ENCODE results near the gene INF2.

Gene INF2

DNA sequence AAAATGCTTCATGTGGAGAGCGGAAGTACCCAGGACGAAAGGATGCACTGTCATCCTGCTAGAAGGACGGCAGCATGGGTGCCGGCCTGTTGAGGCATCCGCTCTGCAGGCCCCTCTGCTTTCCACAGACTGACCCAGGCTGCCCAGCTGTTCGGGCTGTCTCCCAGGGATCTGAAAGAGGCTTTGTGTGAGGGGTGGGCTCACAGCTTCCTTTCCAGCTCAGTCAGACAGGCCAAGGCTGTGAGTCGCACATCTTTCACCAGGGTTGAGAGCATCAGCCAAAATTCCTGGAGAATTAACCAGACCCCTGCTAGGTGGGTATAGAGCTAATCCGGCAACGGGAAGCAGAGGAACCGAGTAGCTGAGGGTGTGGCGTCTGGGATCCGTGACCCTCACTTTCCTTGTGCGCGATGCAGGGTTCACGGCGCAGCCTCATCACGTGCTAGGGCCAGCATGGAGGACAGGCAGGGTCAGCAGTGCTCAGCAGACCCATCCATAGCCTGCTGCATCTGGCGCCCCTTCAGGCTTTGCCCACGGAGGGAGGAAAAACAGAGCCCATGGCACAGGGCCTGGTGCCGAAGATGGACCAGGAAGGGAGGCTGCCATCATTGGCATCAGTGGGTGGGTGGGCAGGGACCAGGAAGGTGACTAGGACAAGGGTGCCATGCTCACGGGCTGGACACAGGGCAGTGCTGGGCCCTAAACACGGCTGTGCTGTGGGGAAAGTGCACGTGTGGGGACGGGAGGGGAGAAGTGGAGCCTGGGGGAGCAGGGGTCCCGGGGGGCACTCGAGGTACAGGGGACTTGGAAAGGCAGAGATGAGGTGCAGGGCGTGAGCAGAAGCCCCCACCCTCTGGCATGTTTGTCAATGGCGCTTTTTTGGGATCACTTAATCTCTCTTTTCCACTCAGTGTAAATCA, 54.3 kb downstream of the INF2 start:
- TF ChIP-seq TEAD4 (IDR thresholded peaks at IDR 0.05): no peak
- TF ChIP-seq, protein P1, sequence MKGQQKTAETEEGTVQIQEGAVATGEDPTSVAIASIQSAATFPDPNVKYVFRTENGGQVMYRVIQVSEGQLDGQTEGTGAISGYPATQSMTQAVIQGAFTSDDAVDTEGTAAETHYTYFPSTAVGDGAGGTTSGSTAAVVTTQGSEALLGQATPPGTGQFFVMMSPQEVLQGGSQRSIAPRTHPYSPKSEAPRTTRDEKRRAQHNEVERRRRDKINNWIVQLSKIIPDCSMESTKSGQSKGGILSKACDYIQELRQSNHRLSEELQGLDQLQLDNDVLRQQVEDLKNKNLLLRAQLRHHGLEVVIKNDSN (IDR thresholded peaks at IDR 0.05): no peak

DNA sequence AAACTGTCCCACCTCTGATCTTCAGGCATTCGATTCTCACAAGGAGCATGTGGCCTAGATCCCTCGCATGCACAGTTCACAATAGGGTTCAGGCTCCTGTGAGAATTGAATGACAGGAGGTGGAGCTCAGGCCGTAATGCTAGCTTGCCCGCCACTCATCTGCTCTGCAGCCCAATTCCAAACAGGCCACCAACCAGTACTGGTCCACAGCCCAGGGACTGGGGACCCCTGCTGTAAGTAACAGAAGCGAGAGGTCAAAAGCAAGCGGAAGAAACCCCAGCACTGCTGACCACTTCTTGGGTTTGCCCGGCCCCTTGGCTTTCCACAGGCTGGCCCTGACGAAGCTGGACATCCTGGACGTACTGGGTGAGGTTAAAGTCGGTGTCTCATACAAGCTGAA, 55.1 kb downstream of the INF2 start:
- TF ChIP-seq EP300 (IDR thresholded peaks at IDR 0.05; ENCODE audit: borderline replicate concordance) (no peak), ZBTB7A (IDR thresholded peaks at IDR 0.05; ENCODE audit: low read depth) (no peak), RAD21 (IDR thresholded peaks at IDR 0.05; ENCODE audit: low read depth) (no peak), YY1 (IDR thresholded peaks at IDR 0.05; ENCODE audit: low read depth) (no peak), FOXM1 (IDR thresholded peaks at IDR 0.05; ENCODE audit: borderline replicate concordance, low read depth) (no peak), TEAD4 (IDR thresholded peaks at IDR 0.05) (no peak), EGR1 (IDR thresholded peaks at IDR 0.05) (no peak), TAF1 (IDR thresholded peaks at IDR 0.05; ENCODE audit: low read depth) (no peak), NFIC (IDR thresholded peaks at IDR 0.05) (no peak), CREB1 (IDR thresholded peaks at IDR 0.05; ENCODE audit: low read depth) (no peak), CEBPB (IDR thresholded peaks at IDR 0.05) (no peak), TCF12 (IDR thresholded peaks at IDR 0.05; ENCODE audit: low read depth) (no peak)
- TF ChIP-seq, protein P1 (IDR thresholded peaks at IDR 0.05): no peak
- TF ChIP-seq, protein P2, sequence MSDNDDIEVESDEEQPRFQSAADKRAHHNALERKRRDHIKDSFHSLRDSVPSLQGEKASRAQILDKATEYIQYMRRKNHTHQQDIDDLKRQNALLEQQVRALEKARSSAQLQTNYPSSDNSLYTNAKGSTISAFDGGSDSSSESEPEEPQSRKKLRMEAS (IDR thresholded peaks at IDR 0.05): no peak
- TF ChIP-seq, protein P3, sequence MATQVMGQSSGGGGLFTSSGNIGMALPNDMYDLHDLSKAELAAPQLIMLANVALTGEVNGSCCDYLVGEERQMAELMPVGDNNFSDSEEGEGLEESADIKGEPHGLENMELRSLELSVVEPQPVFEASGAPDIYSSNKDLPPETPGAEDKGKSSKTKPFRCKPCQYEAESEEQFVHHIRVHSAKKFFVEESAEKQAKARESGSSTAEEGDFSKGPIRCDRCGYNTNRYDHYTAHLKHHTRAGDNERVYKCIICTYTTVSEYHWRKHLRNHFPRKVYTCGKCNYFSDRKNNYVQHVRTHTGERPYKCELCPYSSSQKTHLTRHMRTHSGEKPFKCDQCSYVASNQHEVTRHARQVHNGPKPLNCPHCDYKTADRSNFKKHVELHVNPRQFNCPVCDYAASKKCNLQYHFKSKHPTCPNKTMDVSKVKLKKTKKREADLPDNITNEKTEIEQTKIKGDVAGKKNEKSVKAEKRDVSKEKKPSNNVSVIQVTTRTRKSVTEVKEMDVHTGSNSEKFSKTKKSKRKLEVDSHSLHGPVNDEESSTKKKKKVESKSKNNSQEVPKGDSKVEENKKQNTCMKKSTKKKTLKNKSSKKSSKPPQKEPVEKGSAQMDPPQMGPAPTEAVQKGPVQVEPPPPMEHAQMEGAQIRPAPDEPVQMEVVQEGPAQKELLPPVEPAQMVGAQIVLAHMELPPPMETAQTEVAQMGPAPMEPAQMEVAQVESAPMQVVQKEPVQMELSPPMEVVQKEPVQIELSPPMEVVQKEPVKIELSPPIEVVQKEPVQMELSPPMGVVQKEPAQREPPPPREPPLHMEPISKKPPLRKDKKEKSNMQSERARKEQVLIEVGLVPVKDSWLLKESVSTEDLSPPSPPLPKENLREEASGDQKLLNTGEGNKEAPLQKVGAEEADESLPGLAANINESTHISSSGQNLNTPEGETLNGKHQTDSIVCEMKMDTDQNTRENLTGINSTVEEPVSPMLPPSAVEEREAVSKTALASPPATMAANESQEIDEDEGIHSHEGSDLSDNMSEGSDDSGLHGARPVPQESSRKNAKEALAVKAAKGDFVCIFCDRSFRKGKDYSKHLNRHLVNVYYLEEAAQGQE (IDR thresholded peaks at IDR 0.05; ENCODE audit: low read depth): no peak

DNA sequence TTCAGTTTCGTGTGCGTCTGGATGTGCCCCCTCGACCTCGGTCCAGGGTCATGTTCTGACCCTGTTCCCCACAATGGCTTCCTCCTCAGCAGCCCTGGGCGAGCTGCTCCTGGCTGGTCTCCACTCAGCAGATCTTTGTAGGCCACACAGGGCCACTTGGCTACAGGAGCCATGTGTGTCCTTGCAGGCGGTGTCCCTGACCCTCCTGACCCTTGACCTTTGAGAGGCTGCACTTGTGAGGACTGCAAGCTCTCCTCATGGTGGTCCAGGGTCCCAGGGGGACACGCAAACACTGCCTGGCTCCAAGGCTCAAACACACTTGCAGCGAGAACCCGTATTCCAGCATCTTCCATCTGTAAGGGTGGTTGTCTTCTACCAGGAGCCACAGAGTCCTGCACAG, 56.0 kb downstream of the INF2 start:
- TF ChIP-seq EGR1 (IDR thresholded peaks at IDR 0.05) (no peak), NFIC (IDR thresholded peaks at IDR 0.05) (no peak), TCF12 (IDR thresholded peaks at IDR 0.05; ENCODE audit: low read depth) (no peak), YY1 (IDR thresholded peaks at IDR 0.05; ENCODE audit: low read depth) (no peak)
- TF ChIP-seq, protein P1 (IDR thresholded peaks at IDR 0.05): no peak
- TF ChIP-seq, protein P2 (IDR thresholded peaks at IDR 0.05): no peak

DNA sequence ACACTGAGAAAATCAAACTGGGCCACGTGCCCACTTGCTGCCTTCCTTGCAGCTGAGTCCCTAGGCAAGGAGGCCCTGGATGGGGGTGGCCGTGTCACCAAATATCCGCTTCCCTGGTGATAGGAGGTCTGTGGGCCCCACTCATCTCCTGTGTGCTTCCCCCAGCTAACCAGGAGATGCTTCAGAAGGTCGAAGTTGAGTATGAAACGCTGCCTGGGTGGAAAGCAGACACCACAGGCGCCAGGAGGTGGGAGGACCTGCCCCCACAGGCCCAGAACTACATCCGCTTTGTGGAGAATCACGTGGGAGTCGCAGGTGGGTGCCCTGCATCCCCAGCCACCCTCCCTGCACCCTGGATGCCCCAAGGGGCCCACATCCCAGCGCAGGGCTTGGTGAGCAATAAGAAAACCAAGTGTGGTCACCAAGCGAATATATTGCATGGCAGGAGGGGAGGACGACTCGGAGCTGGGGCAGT, 56.7 kb downstream of the INF2 start:
- TF ChIP-seq, protein P1 (IDR thresholded peaks at IDR 0.05): no peak
- no peak for TF ChIP-seq RAD21 (IDR thresholded peaks at IDR 0.05; ENCODE audit: low read depth)
- TF ChIP-seq TCF12 (IDR thresholded peaks at IDR 0.05; ENCODE audit: low read depth): no peak
- TF ChIP-seq ZBTB7A (IDR thresholded peaks at IDR 0.05; ENCODE audit: low read depth): no peak
- no peak for TF ChIP-seq EGR1 (IDR thresholded peaks at IDR 0.05)
- TF ChIP-seq TAF1 (IDR thresholded peaks at IDR 0.05; ENCODE audit: low read depth): no peak
- TF ChIP-seq NFIC (IDR thresholded peaks at IDR 0.05): no peak
- no peak for TF ChIP-seq CEBPB (IDR thresholded peaks at IDR 0.05)
- TF ChIP-seq, protein P2 (IDR thresholded peaks at IDR 0.05): no peak
- TF ChIP-seq FOXM1 (IDR thresholded peaks at IDR 0.05; ENCODE audit: borderline replicate concordance, low read depth): no peak
- TF ChIP-seq, protein P3 (IDR thresholded peaks at IDR 0.05; ENCODE audit: low read depth): no peak
- TF ChIP-seq CREB1 (IDR thresholded peaks at IDR 0.05; ENCODE audit: low read depth): no peak
- no peak for TF ChIP-seq EP300 (IDR thresholded peaks at IDR 0.05; ENCODE audit: borderline replicate concordance)
- TF ChIP-seq TEAD4 (IDR thresholded peaks at IDR 0.05): no peak
- TF ChIP-seq YY1 (IDR thresholded peaks at IDR 0.05; ENCODE audit: low read depth): no peak

Data from Ishikawa (cell line).